NOMO-1 (cell line): Measurements from ENCODE around the gene SDK1.
"Not testable (repeated sequence)": the region's sequence is repeated elsewhere in the genome, so short reads cannot be mapped to it uniquely, and the experiment has no call there.

Experiments used
- DNase-seq, 2 experiments: peaks; one replicate each; lab custom pipeline; 2025; ENCODE audit not compliant: unreplicated experiment in 2 of 2; lab: John Stamatoyannopoulos, UW

SDK1 gene

GRCh38 chr7:4297918-4298219 is 996.8 kb downstream of the SDK1 start:
- DNase-seq = no peak

GRCh38 chr7:4299431-4299830 is 998.4 kb downstream of the SDK1 start:
- no peak for DNase-seq

- DNase-seq = no peak
These were observed 1001.3 kb downstream of the SDK1 start for GRCh38 chr7:4302203-4302905.

GRCh38 chr7:4307316-4308204 is 1006.5 kb downstream of the SDK1 start:
- no peak for DNase-seq

- no peak for DNase-seq
These were observed 1007.1 kb downstream of the SDK1 start for GRCh38 chr7:4308205-4308590.

GRCh38 chr7:4313911-4314310 is 1012.9 kb downstream of the SDK1 start:
- not testable (repeated sequence) for DNase-seq

- not testable (repeated sequence) for DNase-seq
These were observed 1013.3 kb downstream of the SDK1 start for GRCh38 chr7:4314316-4314715.
